ENCODE results near the gene HES7.

GRCh38 chr17:8149419-8150193, 25.7 kb upstream of the HES7 start:
- TF ChIP-seq, protein P1, sequence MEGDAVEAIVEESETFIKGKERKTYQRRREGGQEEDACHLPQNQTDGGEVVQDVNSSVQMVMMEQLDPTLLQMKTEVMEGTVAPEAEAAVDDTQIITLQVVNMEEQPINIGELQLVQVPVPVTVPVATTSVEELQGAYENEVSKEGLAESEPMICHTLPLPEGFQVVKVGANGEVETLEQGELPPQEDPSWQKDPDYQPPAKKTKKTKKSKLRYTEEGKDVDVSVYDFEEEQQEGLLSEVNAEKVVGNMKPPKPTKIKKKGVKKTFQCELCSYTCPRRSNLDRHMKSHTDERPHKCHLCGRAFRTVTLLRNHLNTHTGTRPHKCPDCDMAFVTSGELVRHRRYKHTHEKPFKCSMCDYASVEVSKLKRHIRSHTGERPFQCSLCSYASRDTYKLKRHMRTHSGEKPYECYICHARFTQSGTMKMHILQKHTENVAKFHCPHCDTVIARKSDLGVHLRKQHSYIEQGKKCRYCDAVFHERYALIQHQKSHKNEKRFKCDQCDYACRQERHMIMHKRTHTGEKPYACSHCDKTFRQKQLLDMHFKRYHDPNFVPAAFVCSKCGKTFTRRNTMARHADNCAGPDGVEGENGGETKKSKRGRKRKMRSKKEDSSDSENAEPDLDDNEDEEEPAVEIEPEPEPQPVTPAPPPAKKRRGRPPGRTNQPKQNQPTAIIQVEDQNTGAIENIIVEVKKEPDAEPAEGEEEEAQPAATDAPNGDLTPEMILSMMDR (IDR thresholded peaks at IDR 0.05): no peak
- TF ChIP-seq, protein P2, sequence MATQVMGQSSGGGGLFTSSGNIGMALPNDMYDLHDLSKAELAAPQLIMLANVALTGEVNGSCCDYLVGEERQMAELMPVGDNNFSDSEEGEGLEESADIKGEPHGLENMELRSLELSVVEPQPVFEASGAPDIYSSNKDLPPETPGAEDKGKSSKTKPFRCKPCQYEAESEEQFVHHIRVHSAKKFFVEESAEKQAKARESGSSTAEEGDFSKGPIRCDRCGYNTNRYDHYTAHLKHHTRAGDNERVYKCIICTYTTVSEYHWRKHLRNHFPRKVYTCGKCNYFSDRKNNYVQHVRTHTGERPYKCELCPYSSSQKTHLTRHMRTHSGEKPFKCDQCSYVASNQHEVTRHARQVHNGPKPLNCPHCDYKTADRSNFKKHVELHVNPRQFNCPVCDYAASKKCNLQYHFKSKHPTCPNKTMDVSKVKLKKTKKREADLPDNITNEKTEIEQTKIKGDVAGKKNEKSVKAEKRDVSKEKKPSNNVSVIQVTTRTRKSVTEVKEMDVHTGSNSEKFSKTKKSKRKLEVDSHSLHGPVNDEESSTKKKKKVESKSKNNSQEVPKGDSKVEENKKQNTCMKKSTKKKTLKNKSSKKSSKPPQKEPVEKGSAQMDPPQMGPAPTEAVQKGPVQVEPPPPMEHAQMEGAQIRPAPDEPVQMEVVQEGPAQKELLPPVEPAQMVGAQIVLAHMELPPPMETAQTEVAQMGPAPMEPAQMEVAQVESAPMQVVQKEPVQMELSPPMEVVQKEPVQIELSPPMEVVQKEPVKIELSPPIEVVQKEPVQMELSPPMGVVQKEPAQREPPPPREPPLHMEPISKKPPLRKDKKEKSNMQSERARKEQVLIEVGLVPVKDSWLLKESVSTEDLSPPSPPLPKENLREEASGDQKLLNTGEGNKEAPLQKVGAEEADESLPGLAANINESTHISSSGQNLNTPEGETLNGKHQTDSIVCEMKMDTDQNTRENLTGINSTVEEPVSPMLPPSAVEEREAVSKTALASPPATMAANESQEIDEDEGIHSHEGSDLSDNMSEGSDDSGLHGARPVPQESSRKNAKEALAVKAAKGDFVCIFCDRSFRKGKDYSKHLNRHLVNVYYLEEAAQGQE (IDR thresholded peaks at IDR 0.05): no peak
- TF ChIP-seq ESRRA (IDR thresholded peaks at IDR 0.05; ENCODE audit: borderline replicate concordance, low read length): no peak
- TF ChIP-seq RARB (CRISPR knock-in tag; IDR thresholded peaks at IDR 0.05): no peak
- no peak for TF ChIP-seq POLR2A (IDR thresholded peaks at IDR 0.05; ENCODE audit: low read length)
- no peak for TF ChIP-seq MYC (IDR thresholded peaks at IDR 0.05; ENCODE audit: borderline replicate concordance, low read length)
- TF ChIP-seq EP300 (IDR thresholded peaks at IDR 0.05): no peak
- TF ChIP-seq FOSL2 (IDR thresholded peaks at IDR 0.05): no peak
- TF ChIP-seq FOSL2 (CRISPR knock-in tag; IDR thresholded peaks at IDR 0.05): no peak
- TF ChIP-seq SMC3 (IDR thresholded peaks at IDR 0.05): no peak
- no peak for TF ChIP-seq TP53 (CRISPR knock-in tag; IDR thresholded peaks at IDR 0.05)
- TF ChIP-seq, protein P3, sequence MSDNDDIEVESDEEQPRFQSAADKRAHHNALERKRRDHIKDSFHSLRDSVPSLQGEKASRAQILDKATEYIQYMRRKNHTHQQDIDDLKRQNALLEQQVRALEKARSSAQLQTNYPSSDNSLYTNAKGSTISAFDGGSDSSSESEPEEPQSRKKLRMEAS (IDR thresholded peaks at IDR 0.05): no peak
- TF ChIP-seq, protein P4, sequence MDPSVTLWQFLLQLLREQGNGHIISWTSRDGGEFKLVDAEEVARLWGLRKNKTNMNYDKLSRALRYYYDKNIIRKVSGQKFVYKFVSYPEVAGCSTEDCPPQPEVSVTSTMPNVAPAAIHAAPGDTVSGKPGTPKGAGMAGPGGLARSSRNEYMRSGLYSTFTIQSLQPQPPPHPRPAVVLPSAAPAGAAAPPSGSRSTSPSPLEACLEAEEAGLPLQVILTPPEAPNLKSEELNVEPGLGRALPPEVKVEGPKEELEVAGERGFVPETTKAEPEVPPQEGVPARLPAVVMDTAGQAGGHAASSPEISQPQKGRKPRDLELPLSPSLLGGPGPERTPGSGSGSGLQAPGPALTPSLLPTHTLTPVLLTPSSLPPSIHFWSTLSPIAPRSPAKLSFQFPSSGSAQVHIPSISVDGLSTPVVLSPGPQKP (IDR thresholded peaks at IDR 0.05; ENCODE audit: low read depth, low read length): no peak
- no peak for TF ChIP-seq CHD2 (IDR thresholded peaks at IDR 0.05; ENCODE audit: low read length, partially characterized antibody)

Data from A549 (cell line).